Naive thymus-derived CD8-positive, alpha-beta T cell (primary cell): ENCODE measurements around the gene SCUBE3. TPM values are rescaled to one million over a fixed set of nuclear protein-coding genes. Genes with fewer than 3 reads are reported as not detected.

Source experiments
- ATAC-seq, 2 donors: fragments of 150-1000 bp; cut with Tn5 transposase in 1 of 2; sonication (Bioruptor Pico), chemical (Tn5 transposase) in 1 of 2; 1 replicate in 1 of 2; 2 replicates in 1 of 2; pipeline ENCODE4 v1.10.0; 2021; ENCODE audit warnings: mild to moderate bottlenecking in 2 of 2, moderate library complexity in 2 of 2
- POLR2A ChIA-PET: fragments of 350-600 bp; sonication (Branson Sonifier 250); formaldehyde crosslinking; loops from one replicate; lab custom pipeline; 2021; ENCODE audit warnings: antibody characterized with exemption; lab: Charles Lee
- DNase-seq, 10 donors: peaks; one replicate each; pipeline versions ENCODE4 v3.0.0 to v3.0.0-alpha.2; 2020 to 2022
- H3K27ac Mint-ChIP-seq, 10 donors: one replicate each; pipeline ENCODE4 v1.8.0; 2020 to 2022; ENCODE audit warnings: mild to moderate bottlenecking in 10 of 10, mixed read lengths in 10 of 10, moderate library complexity in 4 of 10, inconsistent platforms in 1 of 10
- H3K27me3 Mint-ChIP-seq, 5 donors: one replicate each; pipeline ENCODE4 v1.8.0; 2021 to 2022; ENCODE audit warnings: mixed read lengths in 5 of 5
- H3K36me3 Mint-ChIP-seq, 3 donors: one replicate each; pipeline ENCODE4 v1.8.0; 2020 to 2022; ENCODE audit warnings: mixed read lengths in 3 of 3, mild to moderate bottlenecking in 2 of 3, inconsistent platforms in 1 of 3
- H3K4me1 Mint-ChIP-seq, 4 donors: one replicate each; pipeline ENCODE4 v1.8.0; 2021 to 2022; ENCODE audit warnings: mixed read lengths in 4 of 4
- H3K4me3 Mint-ChIP-seq, 10 donors: one replicate each; pipeline ENCODE4 v1.8.0; 2020 to 2022; ENCODE audit warnings: mild to moderate bottlenecking in 10 of 10, mixed read lengths in 10 of 10, moderate library complexity in 6 of 10, inconsistent platforms in 1 of 10
- H3K9me3 Mint-ChIP-seq, 9 donors: one replicate each; pipeline ENCODE4 v1.8.0; 2020 to 2022; ENCODE audit warnings: mixed read lengths in 9 of 9, mild to moderate bottlenecking in 3 of 9, inconsistent platforms in 1 of 9, moderate library complexity in 1 of 9
- polyA plus RNA-seq, 3 donors: library from polyadenylated mRNA; unstranded; fragments of 300-500 nt; fragmentation: Illumina TruSeq; gene quantifications; one replicate each; pipeline ENCODE4 v1.2.3, GENCODE V29; 2021
- total RNA-seq, 8 experiments: library from RNA in 2 of 8; stranded (reverse) in 2 of 8; gene quantifications; one replicate each; pipeline ENCODE4 v1.2.3 and lab custom pipeline; 2021 to 2026

The SCUBE3 gene
- total and polyA plus RNA-seq, 5 experiments from 2014 or later: 0.03 to 0.06 (median 0.05) TPM; not detected in 1

- Mint-ChIP-seq H3K36me3 (no peaks in the 10 kb centered on the region), H3K4me3 (no peak overlapping the region), H3K4me1 (peaks cover 0 to 2% (median 0%) of the 10 kb centered on the region in 4 donors), H3K27me3 (peaks cover 12 to 41% (median 21%) of the 10 kb centered on the region in 5 donors), H3K27ac (no peak overlapping the region), H3K9me3 (no peaks in the 10 kb centered on the region)
- POLR2A ChIA-PET: no interaction called here
- ATAC-seq (no peak), DNase-seq (no peak)
Observed at GRCh38 chr6:35184580-35185301, 29.0 kb upstream of the SCUBE3 start.

- Mint-ChIP-seq H3K9me3 (no peaks in the 10 kb centered on the region), H3K27ac (no peak overlapping the region), H3K4me3 (no peak overlapping the region), H3K4me1 (peaks cover 0 to 2% (median 0%) of the 10 kb centered on the region in 4 donors), H3K27me3 (peaks cover 12 to 41% (median 21%) of the 10 kb centered on the region in 5 donors), H3K36me3 (no peaks in the 10 kb centered on the region)
- ATAC-seq: no peak
- no peak for DNase-seq
- POLR2A ChIA-PET: no interaction called here
Observed at GRCh38 chr6:35185302-35185681, 28.5 kb upstream of the SCUBE3 start.

GRCh38 chr6:35185971-35186370 lies 27.8 kb upstream of the SCUBE3 start:
- H3K27me3 Mint-ChIP-seq: peaks cover 12 to 41% (median 21%) of the 10 kb centered on the region in 5 donors

GRCh38 chr6:35186571-35186970 lies 27.2 kb upstream of the SCUBE3 start:
- ATAC-seq (no peak), DNase-seq (no peak)
- H3K27me3 Mint-ChIP-seq: peaks cover 12 to 41% (median 21%) of the 10 kb centered on the region in 5 donors
- no peaks in the 10 kb centered on the region for H3K9me3 Mint-ChIP-seq
- H3K4me3 Mint-ChIP-seq: no peak overlapping the region
- H3K27ac Mint-ChIP-seq: no peak overlapping the region
- H3K4me1 Mint-ChIP-seq: peaks cover 0 to 2% (median 0%) of the 10 kb centered on the region in 4 donors
- H3K36me3 Mint-ChIP-seq: no peaks in the 10 kb centered on the region
- POLR2A ChIA-PET: no interaction called here

More at GRCh38 chr6:35185971-35186370, 27.8 kb upstream of the SCUBE3 start:
- no peak for ATAC-seq
- POLR2A ChIA-PET: no interaction called here
- Mint-ChIP-seq H3K9me3 (no peaks in the 10 kb centered on the region), H3K36me3 (no peaks in the 10 kb centered on the region), H3K4me1 (peaks cover 0 to 2% (median 0%) of the 10 kb centered on the region in 4 donors), H3K27ac (no peak overlapping the region), H3K4me3 (no peak overlapping the region)
- DNase-seq: no peak

- peaks cover 7 to 26% (median 20%) of the 10 kb centered on the region in 5 donors for H3K27me3 Mint-ChIP-seq
- no peaks in the 10 kb centered on the region for H3K36me3 Mint-ChIP-seq
- ATAC-seq (no peak), DNase-seq (no peak)
- no peak overlapping the region for H3K4me3 Mint-ChIP-seq
- POLR2A ChIA-PET: no interaction called here
- H3K27ac Mint-ChIP-seq: no peak overlapping the region
- H3K4me1 Mint-ChIP-seq: no peaks in the 10 kb centered on the region
- H3K9me3 Mint-ChIP-seq: no peaks in the 10 kb centered on the region
Observed at GRCh38 chr6:35188886-35189285, 24.9 kb upstream of the SCUBE3 start.

GRCh38 chr6:35190306-35190705 lies 23.4 kb upstream of the SCUBE3 start:
- Mint-ChIP-seq H3K9me3 (peaks cover 0 to 2% (median 0%) of the 10 kb centered on the region in 9 donors), H3K4me3 (no peak overlapping the region), H3K27me3 (peaks cover 0 to 18% (median 12%) of the 10 kb centered on the region in 5 donors), H3K27ac (no peak overlapping the region), H3K36me3 (no peaks in the 10 kb centered on the region), H3K4me1 (no peaks in the 10 kb centered on the region)
- DNase-seq (no peak), ATAC-seq (no peak)
- POLR2A ChIA-PET: no interaction called here

GRCh38 chr6:35191889-35192288 lies 21.9 kb upstream of the SCUBE3 start:
- Mint-ChIP-seq H3K4me1 (no peaks in the 10 kb centered on the region), H3K4me3 (no peak overlapping the region), H3K27ac (no peak overlapping the region), H3K27me3 (peaks cover 2 to 22% (median 13%) of the 10 kb centered on the region in 5 donors), H3K36me3 (no peaks in the 10 kb centered on the region), H3K9me3 (peaks cover 0 to 2% (median 0%) of the 10 kb centered on the region in 9 donors)
- POLR2A ChIA-PET: no interaction called here
- DNase-seq: no peak
- no peak for ATAC-seq

GRCh38 chr6:35192301-35192860 lies 21.4 kb upstream of the SCUBE3 start:
- H3K27ac Mint-ChIP-seq: no peak overlapping the region
- H3K4me1 Mint-ChIP-seq: no peaks in the 10 kb centered on the region
- POLR2A ChIA-PET: no interaction called here
- peaks cover 5 to 25% (median 14%) of the 10 kb centered on the region in 5 donors for H3K27me3 Mint-ChIP-seq
- H3K36me3 Mint-ChIP-seq: no peaks in the 10 kb centered on the region
- peaks cover 0 to 2% (median 0%) of the 10 kb centered on the region in 9 donors for H3K9me3 Mint-ChIP-seq
- H3K4me3 Mint-ChIP-seq: no peak overlapping the region
- ATAC-seq (no peak), DNase-seq (no peak)

- Mint-ChIP-seq H3K9me3 (peaks cover 0 to 5% (median 0%) of the 10 kb centered on the region in 9 donors), H3K27me3 (peaks cover 6 to 29% (median 21%) of the 10 kb centered on the region in 5 donors), H3K36me3 (peaks cover 0 to 5% (median 0%) of the 10 kb centered on the region in 3 donors), H3K4me3 (no peak overlapping the region), H3K27ac (no peak overlapping the region), H3K4me1 (no peaks in the 10 kb centered on the region)
- ATAC-seq (no peak), DNase-seq (no peak)
- POLR2A ChIA-PET: no interaction called here
Observed at GRCh38 chr6:35194390-35194789, 19.4 kb upstream of the SCUBE3 start.

GRCh38 chr6:35195120-35195780 lies 18.5 kb upstream of the SCUBE3 start:
- Mint-ChIP-seq H3K36me3 (peaks cover 0 to 5% (median 0%) of the 10 kb centered on the region in 3 donors), H3K4me1 (no peaks in the 10 kb centered on the region), H3K9me3 (peaks cover 0 to 5% (median 0%) of the 10 kb centered on the region in 9 donors), H3K27me3 (peaks cover 6 to 32% (median 25%) of the 10 kb centered on the region in 5 donors), H3K27ac (no peak overlapping the region), H3K4me3 (no peak overlapping the region)
- POLR2A ChIA-PET: no interaction called here
- DNase-seq: no peak
- no peak for ATAC-seq

GRCh38 chr6:35197196-35197595 lies 16.6 kb upstream of the SCUBE3 start:
- no peaks in the 10 kb centered on the region for H3K4me1 Mint-ChIP-seq
- no peak overlapping the region for H3K4me3 Mint-ChIP-seq
- peaks cover 0 to 5% (median 0%) of the 10 kb centered on the region in 3 donors for H3K36me3 Mint-ChIP-seq
- DNase-seq (no peak), ATAC-seq (no peak)
- POLR2A ChIA-PET: no interaction called here
- H3K27ac Mint-ChIP-seq: no peak overlapping the region
- peaks cover 0 to 5% (median 0%) of the 10 kb centered on the region in 9 donors for H3K9me3 Mint-ChIP-seq
- peaks cover 10 to 33% (median 28%) of the 10 kb centered on the region in 5 donors for H3K27me3 Mint-ChIP-seq

GRCh38 chr6:35199866-35200265 lies 13.9 kb upstream of the SCUBE3 start:
- ATAC-seq (no peak), DNase-seq (no peak)
- H3K4me1 Mint-ChIP-seq: no peaks in the 10 kb centered on the region
- H3K27me3 Mint-ChIP-seq: peaks cover 15 to 55% (median 38%) of the 10 kb centered on the region in 5 donors
- POLR2A ChIA-PET: no interaction called here
- H3K4me3 Mint-ChIP-seq: no peak overlapping the region
- H3K36me3 Mint-ChIP-seq: peaks cover 0 to 5% (median 0%) of the 10 kb centered on the region in 3 donors
- H3K9me3 Mint-ChIP-seq: peaks cover 0 to 5% (median 0%) of the 10 kb centered on the region in 9 donors
- H3K27ac Mint-ChIP-seq: no peak overlapping the region

- POLR2A ChIA-PET: no interaction called here
- ATAC-seq (no peak), DNase-seq (no peak)
- Mint-ChIP-seq H3K4me3 (no peak overlapping the region), H3K27me3 (peaks cover 17 to 67% (median 47%) of the 10 kb centered on the region in 5 donors), H3K9me3 (peaks cover 0 to 4% (median 0%) of the 10 kb centered on the region in 9 donors), H3K27ac (no peak overlapping the region), H3K36me3 (peaks cover 0 to 5% (median 0%) of the 10 kb centered on the region in 3 donors), H3K4me1 (peaks cover 0 to 2% (median 0%) of the 10 kb centered on the region in 4 donors)
Observed at GRCh38 chr6:35202066-35202546, 11.7 kb upstream of the SCUBE3 start.
